Retina (tissue), 1 donor: ENCODE results near the gene SATL1.
"Not testable (repeated sequence)": the region's sequence is repeated elsewhere in the genome, so short reads cannot be mapped to it uniquely, and the experiment has no call there.

Source experiments
- DNase-seq: peaks from one replicate; pipeline ENCODE4 v3.0.0-alpha.2; 2016

The SATL1 gene, protein sequence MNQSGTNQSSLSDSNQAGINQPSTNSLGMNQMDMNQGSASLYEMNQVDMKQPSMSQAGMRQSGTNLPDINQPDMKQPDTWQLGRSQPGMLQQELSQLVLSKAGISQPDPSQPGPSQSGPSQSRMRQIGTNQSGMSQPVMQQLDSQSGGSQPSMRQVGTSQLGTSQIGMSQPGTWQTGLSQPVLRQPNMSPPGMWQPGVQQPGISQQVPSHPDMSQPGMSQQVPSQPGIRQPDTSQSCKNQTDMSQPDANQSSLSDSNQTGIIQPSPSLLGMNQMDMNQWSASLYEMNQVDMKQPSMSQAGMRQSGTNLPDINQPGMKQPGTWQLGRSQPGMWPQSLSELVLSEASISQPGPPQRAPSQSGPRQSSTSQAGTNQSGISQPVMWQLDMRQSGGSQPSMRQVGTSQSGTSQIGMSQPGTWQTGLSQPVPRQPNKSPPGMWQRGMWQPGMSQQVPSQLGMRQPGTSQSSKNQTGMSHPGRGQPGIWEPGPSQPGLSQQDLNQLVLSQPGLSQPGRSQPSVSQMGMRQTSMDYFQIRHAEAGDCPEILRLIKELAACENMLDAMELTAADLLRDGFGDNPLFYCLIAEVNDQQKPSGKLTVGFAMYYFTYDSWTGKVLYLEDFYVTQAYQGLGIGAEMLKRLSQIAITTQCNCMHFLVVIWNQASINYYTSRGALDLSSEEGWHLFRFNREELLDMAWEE

DNA sequence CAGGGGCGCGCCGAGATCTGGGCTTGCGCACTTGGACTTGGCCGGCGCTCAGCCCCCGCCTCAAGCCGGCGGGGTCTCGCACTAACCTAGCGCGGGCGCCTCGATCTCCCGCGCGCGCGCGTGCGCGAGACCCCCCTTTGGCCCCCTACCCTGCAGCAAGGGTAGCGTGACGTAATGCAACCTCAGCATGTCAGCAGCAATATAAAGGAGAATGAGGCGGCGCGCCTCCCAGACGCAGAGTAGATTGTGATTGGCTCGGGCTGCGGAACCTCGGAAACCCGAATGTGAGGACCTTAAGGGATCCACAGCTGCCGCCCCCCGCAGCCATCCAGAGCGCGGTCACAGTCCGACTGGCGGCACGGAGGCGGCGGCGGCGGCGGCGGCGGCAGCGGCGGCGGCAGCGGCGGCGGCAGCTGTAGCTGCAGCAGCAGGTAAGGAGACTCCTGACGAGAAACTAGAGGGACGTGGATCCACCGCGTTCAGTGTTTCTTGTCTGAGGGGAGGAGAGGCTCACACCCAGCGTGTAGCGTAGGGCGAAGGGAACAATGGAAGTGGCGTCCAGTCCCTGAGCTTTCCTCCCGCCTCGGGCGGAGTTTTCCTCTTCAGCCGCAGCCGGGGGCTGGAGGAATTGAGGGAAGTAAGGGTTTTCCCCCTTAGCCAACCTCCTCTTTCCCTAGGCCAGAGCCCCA is at the start of gene SATL1, which contains the start of gene ZNF711:
Gene SATL1 (minus strand): TSS at position 19 of the 689 bp plus-strand sequence. CDS start 134,811 bp downstream, outside the sequence.
Gene ZNF711 (plus strand): TSS at position 231 of the 689 bp plus-strand sequence. CDS start 3,582 bp downstream, outside the sequence.
- DNase-seq, result peak; percentile 90

DNA sequence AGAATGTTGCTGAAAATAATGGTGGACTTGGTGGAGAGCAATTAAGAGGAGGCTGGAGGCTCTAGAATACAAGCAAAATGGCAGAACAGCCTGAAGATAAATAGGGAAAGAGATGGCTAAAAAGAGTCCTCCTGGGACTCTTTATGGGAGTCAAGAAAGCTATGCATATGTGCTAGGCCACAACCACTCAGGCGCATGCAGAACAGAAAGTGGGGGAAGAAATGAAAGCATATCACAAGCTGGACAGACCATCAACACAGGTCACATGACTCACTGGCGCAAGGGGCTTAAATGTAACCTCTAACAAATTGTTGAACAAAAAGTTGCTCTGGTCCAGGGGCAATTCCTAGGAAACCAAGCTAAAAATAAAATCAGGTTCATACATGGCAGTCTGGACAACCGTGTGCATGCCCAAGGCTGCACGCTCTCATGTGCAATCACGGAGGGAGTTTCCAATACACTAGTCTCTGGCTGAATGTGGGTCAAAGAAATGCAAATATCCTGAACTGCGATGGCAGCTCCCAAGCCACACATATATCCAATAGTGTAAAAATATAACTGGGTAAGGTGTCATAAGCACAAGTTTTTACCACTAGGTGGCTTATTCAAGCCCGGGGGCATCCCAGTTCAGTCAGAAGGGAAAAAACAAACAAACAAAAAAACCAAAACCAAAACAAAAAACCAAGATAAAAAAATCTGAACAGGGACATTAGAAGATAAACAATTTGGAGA is 45.6 kb upstream of the SATL1 start:
- DNase-seq, result no peak

DNA sequence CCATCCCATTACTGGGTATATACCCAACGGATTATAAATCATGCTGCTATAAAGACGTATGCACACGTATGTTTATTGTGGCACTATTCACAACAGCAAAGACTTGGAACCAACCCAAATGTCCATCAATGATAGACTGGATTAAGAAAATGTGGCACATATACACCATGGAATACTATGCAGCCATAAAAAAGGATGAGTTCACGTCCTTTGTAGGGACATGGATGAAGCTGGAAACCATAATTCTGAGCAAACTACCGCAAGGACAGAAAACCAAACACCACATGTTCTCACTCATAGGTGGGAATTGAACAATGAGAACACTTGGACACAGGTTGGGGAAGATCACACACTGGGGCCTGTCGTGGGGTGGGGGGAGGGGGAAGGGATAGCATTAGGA is 41.7 kb upstream of the SATL1 start:
- DNase-seq, result not testable (repeated sequence)

DNA sequence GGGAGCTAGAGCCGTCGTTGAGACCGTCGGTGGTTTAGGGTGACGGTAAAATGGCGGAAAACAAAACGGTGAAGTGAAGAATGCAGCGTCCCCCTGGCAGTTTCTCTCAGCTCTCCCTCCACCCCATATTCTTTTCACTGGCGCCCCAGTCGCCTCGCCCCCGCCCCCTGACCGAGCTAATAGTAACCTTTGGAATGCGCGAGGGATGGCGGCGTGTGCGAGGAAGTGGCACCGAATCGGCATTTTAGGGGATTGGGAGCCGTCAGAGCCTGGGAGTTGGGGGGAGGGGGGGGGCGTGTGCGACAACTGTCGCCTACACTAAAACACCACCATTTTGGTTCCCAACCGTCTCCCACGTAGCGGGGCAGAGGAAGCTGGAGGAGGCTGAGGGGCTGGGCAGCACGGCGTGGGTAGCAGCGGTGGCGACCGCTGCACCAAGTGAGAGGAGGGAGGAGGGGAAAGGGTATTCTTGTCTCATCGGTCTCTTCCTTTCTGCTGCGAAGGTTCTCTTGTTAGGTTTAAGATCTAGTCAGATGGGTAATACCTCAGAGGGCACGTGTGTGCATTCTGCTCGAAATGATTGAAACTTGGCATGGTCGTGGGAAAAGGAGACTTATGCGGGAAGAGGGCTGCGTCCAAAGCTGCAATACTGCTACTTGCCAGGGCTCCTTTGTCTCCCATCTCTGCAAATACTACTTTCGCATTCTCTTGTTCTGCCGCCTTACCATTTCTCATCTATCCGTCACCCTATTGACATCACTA is 1.1 kb upstream of the SATL1 start:
- DNase-seq, result peak; percentile 80

DNA sequence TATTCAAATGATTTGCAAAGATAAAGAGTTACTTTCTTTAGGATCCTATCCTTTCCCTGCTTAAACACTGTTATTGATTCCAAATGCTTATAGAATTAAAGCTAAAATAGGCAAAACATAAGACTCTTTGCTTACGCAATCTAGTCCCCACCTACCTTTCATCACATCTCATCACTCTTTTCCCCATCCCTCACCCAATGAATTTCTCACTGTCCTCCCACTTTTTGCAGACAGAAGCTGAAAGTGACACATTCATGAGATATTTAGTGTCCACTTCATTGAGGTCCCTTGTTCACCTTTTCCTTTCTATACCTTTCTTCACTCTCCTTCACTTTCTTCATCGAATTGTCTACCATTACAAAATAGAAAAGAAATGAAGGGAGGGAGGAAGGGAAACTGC is 424 bp downstream of the SATL1 start:
- DNase-seq, result no peak

DNA sequence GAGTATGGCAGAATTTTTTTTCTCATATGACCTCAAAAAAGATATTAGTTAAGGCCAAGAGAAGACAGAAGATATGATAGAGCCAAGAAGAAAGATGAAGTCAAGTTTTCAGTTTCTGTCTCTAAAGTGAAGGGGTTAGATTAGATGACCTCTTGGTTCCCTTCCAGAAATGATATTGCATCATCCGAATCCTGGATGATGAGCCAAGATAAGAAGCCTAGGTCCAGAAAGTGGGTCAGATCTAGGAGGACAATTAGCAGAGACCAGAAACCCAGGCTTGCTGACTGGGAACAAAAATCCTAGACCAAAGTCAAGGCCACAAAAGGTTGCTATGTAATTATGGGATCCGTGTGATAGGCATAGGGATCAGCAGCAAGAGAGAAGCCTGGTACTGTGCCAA is 20.2 kb downstream of the SATL1 start:
- DNase-seq, result no peak

DNA sequence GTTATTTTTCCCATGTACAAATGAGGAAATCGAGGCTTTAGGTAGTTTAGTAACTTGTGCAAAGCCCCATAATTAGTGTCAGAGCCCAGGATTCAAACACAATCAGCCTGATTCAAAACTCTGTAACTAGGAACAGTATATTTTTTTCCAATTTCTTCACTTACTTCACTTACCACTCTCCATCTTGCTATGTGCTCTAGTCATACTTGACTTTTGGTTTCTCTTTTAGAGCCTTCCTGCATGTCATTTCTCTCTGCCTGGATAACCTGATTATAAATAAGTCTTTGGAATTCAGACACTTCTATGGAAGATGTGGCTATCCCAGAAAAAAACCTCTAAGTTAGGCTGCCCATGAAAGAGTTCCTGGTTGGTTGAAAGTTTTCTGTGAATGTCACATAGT is 22.2 kb downstream of the SATL1 start:
- no peak for DNase-seq

DNA sequence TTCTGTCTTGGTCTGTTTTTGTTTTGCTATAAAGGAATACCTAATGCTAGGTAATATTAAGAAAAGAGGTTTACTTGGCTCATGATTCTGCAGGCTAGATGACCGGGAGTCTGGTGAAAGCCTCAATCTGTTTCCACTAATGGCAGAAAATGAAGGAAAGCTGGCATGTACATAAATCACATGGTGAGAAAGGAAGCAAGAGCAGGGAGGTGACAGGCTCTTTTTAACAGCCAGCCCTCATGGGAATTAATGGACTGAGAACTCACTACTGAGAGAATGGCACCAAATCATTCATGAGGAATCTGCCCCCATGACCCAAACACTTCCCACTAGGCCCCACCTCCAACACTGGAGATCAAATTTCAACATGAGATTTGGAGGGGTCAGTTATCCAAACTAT is 27.6 kb downstream of the SATL1 start:
- DNase-seq, result no peak

DNA sequence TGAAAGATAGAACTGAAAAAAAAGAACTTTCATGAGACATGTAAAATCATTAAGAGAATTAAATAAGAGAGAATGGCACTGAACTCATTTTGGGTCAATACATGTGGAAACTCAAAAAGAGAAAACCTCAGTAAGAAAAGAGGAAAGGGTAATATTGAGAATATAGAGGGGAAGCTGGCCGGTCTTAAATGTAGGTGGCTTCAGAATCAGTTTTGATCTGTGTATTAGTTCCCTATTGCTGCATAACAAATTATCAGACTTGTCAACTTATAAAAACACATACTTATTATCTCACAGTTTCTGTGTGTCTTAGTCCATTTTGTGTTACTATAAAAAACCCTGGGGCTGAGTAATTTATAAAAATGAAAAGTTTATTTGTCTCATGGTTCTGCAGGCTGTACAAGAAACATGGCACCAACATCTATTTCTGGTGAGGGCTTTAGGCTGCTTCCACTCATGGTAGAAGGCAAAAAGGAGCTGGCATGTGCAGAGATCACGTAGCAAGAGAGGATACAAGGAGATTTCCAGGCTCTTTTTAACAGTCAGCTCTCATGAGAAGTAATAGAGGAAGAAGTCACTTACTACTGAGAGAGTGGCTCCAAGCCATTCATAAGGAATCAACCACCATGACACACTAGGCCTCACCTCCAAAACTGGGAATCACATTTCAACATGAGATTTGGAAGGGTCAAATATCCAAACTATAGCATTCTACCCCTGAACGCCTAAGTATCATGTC is 29.6 kb downstream of the SATL1 start:
- DNase-seq, result no peak

DNA sequence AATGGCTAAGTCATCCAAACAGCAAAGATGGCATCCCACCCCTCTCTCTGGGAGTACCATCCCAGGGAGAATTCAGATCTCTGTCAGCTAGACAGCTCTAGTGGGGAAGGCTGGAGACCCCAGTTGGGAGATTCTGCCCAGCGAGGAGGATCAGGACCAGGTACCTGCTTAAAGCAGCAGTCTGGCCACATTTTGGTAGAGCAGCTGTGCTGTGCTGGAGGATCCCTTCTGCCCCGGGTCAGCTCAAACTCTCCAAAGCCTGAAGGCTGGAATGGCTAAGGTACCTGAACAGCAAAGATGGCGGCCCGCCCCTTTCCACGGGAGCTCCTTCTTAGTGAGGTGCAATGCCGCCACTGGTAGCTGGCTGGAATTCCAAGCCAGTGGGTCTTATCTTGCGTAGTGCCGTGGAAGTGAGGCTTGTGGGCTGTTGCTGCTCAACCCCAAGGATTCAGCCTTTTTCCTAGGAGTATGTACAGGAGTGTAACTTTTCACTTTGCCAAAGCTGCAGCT is 40.1 kb downstream of the SATL1 start:
- DNase-seq, result no peak

DNA sequence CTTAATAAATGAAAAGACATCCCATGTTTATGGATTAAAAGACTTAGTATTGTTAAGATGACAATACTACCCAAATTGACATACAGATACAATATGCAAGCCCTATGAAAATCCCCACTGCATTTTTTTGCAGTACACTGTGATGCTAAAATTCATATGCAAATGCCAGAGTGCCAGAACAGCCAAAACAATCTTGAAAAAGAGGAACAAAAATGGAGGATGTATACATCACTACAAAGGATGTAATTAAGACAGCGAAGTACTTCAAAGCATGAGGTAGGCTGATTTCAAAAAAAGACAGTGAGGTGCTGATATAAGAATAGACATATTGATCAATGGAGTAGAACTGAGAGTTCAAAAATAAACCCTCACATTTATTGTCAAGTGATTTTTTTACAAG is 47.3 kb downstream of the SATL1 start:
- no peak for DNase-seq

DNA sequence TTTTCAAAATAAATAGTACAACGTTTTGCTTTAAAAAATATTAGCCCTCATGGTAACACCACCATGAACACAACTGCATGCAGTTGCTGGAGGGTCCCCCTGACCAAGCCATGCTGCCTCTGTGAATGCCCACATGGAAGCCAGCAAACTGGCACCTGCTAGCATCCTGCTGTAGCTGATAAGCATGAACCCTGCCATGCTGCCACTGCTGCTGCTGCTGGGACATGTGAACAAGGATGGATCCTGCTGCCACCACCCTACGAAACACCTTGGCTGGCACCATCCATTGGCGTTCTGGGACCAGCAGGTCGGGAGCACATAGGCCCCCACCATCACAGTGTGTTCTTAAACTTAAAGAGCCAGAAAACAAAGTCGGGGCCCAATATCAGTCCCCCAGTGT is 83.9 kb downstream of the SATL1 start:
- no peak for DNase-seq

DNA sequence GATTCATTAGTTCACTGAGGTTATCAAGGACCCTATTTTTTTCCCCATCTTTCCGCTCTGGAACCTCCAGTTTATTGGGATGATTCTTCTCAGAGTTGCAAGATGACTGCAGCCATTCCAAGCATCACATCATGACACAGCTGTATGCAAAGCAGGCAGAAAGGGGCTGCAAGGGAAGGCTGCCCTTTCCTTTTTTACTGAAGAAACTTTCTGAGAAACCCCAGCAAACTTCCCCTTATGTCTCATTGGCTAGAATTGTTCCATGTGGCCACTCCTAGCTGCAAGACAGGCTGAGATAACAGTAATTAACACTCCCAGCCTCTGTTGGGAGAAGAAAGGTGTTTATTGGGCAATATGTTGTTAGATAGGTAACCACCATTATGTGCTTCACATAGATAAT is 102.6 kb downstream of the SATL1 start:
- no peak for DNase-seq

DNA sequence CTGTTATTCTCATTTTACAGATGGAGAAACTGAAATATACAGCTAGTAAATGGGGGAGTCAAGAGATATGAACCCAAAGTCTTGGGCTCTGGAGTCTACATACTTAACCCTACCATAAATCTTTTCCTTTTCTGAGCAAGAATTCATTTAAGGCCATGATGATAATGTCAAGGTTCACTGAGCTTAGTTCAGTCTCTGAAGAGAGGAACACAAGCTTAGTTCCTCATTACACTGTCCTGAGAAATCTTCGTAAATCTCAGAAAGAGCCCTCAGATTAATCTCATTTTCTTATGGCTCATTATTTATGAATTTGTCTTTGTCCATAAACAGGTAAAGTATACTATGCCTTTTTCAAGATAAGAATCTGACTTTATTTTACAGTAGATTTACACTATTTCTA is 104.2 kb downstream of the SATL1 start:
- DNase-seq, result no peak

DNA sequence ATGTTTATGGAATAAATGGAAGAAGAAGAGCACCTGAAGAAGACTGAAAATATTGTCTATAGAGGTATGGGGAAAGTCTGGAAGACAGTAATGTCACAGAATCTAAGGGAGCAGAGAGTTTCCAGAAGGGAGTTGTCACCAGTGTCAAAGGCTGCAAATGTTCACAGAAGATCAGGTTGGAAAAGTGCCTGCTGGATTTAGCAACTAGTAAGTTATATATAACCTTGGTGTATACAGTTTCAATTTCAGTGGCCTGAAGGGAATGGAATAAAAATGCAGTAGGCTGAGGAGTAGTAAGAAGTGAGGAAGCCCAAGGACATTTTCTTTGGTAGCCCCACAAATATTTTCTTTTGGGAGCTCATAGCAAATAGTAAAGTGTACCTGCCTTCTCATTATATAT is 107.2 kb downstream of the SATL1 start:
- no peak for DNase-seq

DNA sequence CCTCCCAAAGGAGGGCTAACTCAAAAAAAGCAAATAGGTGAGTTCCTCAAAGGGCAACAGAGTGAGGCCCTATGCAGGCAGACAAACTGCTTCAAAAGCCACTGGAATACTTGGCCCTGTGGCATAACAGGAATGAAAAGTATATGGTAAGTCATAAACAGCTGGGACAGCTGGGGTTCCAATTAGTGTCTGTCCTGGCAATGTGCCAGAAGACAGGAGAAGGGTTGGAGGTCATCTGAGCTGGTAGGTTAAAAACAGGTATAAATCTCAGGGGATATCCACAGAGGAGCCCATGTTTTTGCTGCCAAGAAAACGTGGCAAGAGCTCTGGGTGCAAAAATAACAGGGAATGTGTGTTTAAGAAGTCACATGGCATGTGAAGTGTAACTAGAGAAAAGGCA is 128.3 kb downstream of the SATL1 start:
- no peak for DNase-seq

DNA sequence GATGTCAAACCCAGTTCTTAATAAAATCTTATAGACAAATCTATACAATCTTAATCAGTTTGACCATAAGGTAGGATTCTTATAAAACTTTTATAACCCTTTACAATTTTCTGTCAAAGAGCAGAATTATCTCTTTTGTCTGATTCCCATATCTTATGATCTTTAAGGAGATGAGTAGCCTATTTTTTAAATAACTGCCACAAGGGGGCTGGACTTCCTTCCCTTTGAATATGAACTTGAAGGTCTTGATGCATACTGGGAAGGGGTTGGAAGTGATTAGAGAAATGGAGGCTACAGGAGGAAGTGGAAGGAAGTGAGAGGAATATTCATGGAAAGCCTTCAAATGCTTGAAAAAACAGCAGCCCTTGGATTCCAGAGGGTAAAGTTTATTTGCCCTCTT is 128.8 kb downstream of the SATL1 start:
- DNase-seq, result no peak

DNA sequence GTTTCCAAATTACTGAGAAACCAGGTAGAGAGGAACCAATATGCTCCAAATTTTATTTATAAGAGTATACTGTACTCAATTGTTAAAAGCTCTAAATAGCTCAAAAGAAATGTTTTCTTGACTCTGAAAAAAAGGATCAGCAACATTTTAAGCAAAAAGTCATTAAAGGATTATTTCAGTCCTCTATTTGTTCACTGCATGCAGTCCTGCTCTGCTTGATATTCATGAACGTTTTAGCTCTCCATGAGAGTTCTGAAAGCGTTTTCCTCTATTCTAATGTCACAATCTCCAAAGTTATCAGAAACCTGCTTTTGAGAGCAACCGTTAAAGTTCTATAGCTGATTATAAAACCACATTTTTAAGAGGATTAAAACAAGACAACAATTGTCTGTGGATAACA is 129.4 kb downstream of the SATL1 start:
- DNase-seq, result no peak

DNA sequence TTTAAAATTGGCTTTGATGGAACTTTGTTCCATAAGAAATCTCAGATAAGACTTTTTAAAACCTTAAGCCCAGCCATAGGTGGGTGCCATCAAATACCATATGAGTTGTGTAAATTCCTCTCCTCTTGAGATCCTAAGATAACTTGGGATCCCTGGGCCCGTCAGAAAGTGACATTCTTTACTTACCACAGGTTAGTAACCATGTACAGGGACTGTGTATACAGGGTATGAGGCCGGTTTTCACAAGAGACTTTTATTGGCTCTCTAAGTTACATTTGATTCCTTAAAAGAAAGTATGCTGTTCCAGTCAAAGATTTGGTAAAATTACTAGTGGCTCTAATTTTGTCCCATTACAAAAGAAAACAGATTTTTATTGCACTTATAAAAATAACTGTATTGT is 129.8 kb downstream of the SATL1 start:
- DNase-seq, result no peak

DNA sequence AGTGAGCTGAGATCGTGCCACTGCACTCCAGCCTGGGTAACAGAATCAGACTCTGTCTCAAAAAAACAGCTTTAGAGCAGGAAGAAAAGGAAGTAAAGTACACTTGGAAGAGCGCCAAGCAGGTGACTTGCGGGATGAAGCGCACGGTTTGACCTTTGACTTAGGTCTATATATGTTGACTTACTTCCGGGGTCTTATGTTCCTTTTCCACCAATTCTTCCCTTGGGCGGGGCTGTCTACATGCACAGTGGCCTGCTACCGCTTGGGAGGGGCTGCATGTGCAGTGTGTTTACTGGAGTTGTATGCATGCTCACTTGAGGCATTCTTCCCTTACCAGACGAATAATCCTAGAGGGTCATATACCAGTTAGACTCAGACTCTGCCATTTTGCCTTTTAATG is 131.3 kb downstream of the SATL1 start:
- DNase-seq, result no peak

DNA sequence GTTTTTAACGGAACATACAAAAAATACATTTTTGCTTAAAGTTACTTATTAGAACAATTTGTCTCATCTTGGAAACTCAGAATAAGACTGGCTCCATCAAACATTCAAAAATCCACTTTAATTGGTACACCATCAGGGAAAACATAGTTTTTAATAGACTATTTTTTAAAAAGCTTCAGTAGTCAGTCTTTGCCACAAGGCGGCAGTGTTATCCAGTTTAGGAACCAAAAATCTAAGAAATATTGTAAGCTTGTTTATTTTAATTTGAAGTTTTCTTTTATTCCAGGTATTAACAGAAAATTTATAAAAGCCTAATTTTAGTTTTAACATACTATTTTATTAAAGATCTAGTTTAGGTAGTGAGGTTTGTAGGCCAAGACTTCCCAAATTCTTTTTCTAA is 132.2 kb downstream of the SATL1 start:
- DNase-seq, result no peak
